Mesendoderm (in vitro differentiated cells): ENCODE measurements around the gene CCNG1.
"Not testable (repeated sequence)": the region's sequence is repeated elsewhere in the genome, so short reads cannot be mapped to it uniquely, and the experiment has no call there.

Experiments
- DNase-seq: peaks from one replicate; pipeline ENCODE4 v3.0.0; 2013
- H2AK5ac ChIP-seq: 2 replicates; pipeline ENCODE4 v1.6.1; 2013; ENCODE audit warnings: low read length, inconsistent platforms
- H2BK120ac ChIP-seq: 2 replicates; pipeline ENCODE4 v1.6.1; 2013; ENCODE audit warnings: low read depth, mild to moderate bottlenecking, low read length, moderate library complexity, mixed read lengths
- H2BK15ac ChIP-seq: replicated peaks from 2 replicates; pipeline ENCODE4 v1.6.1; 2013; ENCODE audit warnings: low read depth, mild to moderate bottlenecking, moderate library complexity
- H2BK5ac ChIP-seq: 2 replicates; pipeline ENCODE4 v1.6.1; 2013; ENCODE audit warnings: low read length, inconsistent platforms
- H3K18ac ChIP-seq: 2 replicates; pipeline ENCODE4 v1.6.1; 2013; ENCODE audit warnings: mild to moderate bottlenecking, low read length, mixed read lengths
- H3K23ac ChIP-seq: one replicate; pipeline ENCODE4 v1.6.1; 2013; ENCODE audit warnings: low read length
- H3K27ac ChIP-seq: 2 replicates; pipeline ENCODE4 v1.5.1; 2013; ENCODE audit warnings: low read depth, mild to moderate bottlenecking, inconsistent platforms, low read length, moderate library complexity
- H3K27me3 ChIP-seq: 2 replicates; pipeline ENCODE4 v1.6.1; 2013; ENCODE audit warnings: low read length, control low read depth, mild to moderate bottlenecking, inconsistent platforms; ENCODE audit not compliant: insufficient read depth, poor library complexity
- H3K36me3 ChIP-seq: 2 replicates; pipeline ENCODE4 v1.6.1; 2013; ENCODE audit warnings: low read length, inconsistent platforms; ENCODE audit not compliant: control insufficient read depth, insufficient read depth
- H3K4ac ChIP-seq: one replicate; pipeline ENCODE4 v1.6.1; 2013; ENCODE audit warnings: low read depth, mild to moderate bottlenecking, low read length, moderate library complexity
- H3K4me1 ChIP-seq: 2 replicates; pipeline ENCODE4 v1.6.1; 2013; ENCODE audit warnings: low read depth, low read length, inconsistent platforms; ENCODE audit not compliant: control insufficient read depth
- H3K4me2 ChIP-seq: 2 replicates; pipeline ENCODE4 v1.6.1; 2013; ENCODE audit warnings: low read length
- H3K4me3 ChIP-seq: 2 replicates; pipeline ENCODE4 v1.5.1; 2013; ENCODE audit warnings: mild to moderate bottlenecking, low read length
- H3K56ac ChIP-seq: one replicate; pipeline ENCODE4 v1.6.1; 2013; ENCODE audit warnings: low read length
- H3K79me1 ChIP-seq: 2 replicates; pipeline ENCODE4 v1.6.1; 2013; ENCODE audit warnings: low read length, inconsistent platforms
- H3K79me2 ChIP-seq: 2 replicates; pipeline ENCODE4 v1.6.1; 2013; ENCODE audit warnings: mild to moderate bottlenecking, low read length; ENCODE audit not compliant: control insufficient read depth, insufficient read depth
- H3K9ac ChIP-seq: 2 replicates; pipeline ENCODE4 v1.6.1; 2013; ENCODE audit warnings: low read length, inconsistent platforms
- H4K5ac ChIP-seq: one replicate; pipeline ENCODE4 v1.6.1; 2013; ENCODE audit warnings: low read length
- H4K8ac ChIP-seq: one replicate; pipeline ENCODE4 v1.6.1; 2013; ENCODE audit warnings: low read depth, mild to moderate bottlenecking, control low read depth, low read length, moderate library complexity
- WGBS: extraction: QIAGEN DNeasy Blood & Tissue Kit; methylation state at CpG from one replicate; pipeline ENCODE4 v1.1.7; 2013; ENCODE audit warnings: low lambda C conversion rate, missing lambda C conversion rate; ENCODE audit not compliant: insufficient coverage; ENCODE audit errors: extremely low coverage; 5-methylcytosine and 5-hydroxymethylcytosine counted together

CCNG1 gene

DNA sequence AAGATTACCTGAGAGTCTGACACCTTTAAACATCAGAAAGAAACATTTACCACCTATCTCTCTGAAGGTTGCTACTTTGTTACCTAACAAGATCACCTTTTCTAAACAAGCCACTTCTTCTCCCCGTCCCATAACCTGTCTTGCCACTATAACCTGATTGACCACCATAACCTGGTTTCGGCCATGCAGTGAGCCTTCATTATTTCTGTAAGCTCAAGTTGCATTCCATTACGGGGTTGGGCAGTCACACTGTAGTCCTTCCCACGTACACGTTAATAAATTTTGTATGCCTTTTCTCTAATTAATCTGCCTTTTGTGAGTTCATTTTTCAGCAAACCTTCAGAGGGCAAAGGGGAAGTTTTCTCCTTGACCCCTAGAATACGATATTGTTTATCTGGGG, 28.0 kb upstream of the CCNG1 start:
- no peak overlapping the region for H2BK15ac ChIP-seq
- H3K4ac ChIP-seq: no peak overlapping the region
- H2AK5ac ChIP-seq: no peak overlapping the region
- no peaks in the 10 kb centered on the region for H3K79me2 ChIP-seq
- no peak overlapping the region for H4K8ac ChIP-seq
- H3K23ac ChIP-seq: no peak overlapping the region
- H3K27me3 ChIP-seq: no peaks in the 10 kb centered on the region
- no peak overlapping the region for H3K18ac ChIP-seq
- H2BK5ac ChIP-seq: no peak overlapping the region
- DNase-seq: no peak
- no peak overlapping the region for H3K4me2 ChIP-seq
- no CpG with 5 or more reads among the region's 6 CpGs for WGBS
- no peak overlapping the region for H4K5ac ChIP-seq
- no peak overlapping the region for H3K9ac ChIP-seq
- H2BK120ac ChIP-seq: no peak overlapping the region
- H3K4me1 ChIP-seq: no peaks in the 10 kb centered on the region
- H3K79me1 ChIP-seq: no peaks in the 10 kb centered on the region
- H3K27ac ChIP-seq: no peak overlapping the region
- H3K4me3 ChIP-seq: no peak overlapping the region
- H3K56ac ChIP-seq: no peak overlapping the region
- H3K36me3 ChIP-seq: no peaks in the 10 kb centered on the region

DNA sequence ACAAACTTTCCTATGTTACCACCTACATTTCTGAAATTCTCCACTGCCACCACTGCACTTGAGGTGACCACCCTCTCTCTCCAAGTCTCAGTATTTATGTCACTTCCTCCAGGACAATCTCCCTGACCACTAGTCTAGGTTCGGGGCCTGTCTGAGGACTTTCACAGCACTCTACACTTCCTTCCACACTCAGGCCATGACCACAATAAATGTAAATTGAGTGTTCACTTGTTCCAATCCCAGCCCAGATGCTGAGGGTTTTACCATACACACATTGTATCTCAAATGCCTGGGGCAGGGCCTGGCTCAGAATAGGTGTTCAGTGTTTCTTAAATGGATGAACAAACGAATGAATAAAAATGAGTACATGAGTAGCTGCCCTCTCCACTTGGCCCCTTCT, 26.9 kb upstream of the CCNG1 start:
- H3K79me1 ChIP-seq: no peaks in the 10 kb centered on the region
- no peak overlapping the region for H3K18ac ChIP-seq
- no peaks in the 10 kb centered on the region for H3K79me2 ChIP-seq
- H3K4me2 ChIP-seq: no peak overlapping the region
- H2BK120ac ChIP-seq: no peak overlapping the region
- H2AK5ac ChIP-seq: no peak overlapping the region
- no peaks in the 10 kb centered on the region for H3K36me3 ChIP-seq
- no peak overlapping the region for H4K5ac ChIP-seq
- no peaks in the 10 kb centered on the region for H3K27me3 ChIP-seq
- H3K56ac ChIP-seq: no peak overlapping the region
- H4K8ac ChIP-seq: no peak overlapping the region
- no peak overlapping the region for H3K23ac ChIP-seq
- no peak overlapping the region for H3K4ac ChIP-seq
- H3K4me1 ChIP-seq: no peaks in the 10 kb centered on the region
- H3K27ac ChIP-seq: no peak overlapping the region
- H2BK5ac ChIP-seq: no peak overlapping the region
- no peak overlapping the region for H3K4me3 ChIP-seq
- H2BK15ac ChIP-seq: no peak overlapping the region
- WGBS: no CpG with 5 or more reads among the region's 2 CpGs
- H3K9ac ChIP-seq: no peak overlapping the region
- DNase-seq: no peak

DNA sequence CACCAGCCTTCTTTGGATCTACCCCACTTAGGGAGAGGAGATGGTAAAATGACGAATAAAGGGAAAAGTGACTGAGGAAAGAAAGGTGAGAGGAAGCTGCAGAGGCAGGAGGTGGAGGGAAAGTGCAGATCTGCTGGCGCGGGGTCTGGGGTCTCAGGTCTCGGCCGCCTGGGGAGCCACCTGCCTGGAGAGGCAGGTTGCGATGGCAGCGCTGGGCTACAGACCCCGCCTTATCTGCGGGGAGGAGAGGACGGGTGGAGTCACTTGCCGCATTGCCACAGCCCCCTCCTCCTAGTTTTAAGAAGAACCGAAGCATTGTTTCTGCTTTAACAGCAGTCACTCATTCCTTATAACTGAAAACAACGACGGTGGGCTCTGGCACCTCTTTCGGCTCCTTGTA, 21.7 kb upstream of the CCNG1 start:
- not testable (repeated sequence) for H3K36me3 ChIP-seq, H3K4me1 ChIP-seq, H3K4me2 ChIP-seq, H3K4me3 ChIP-seq, H2BK5ac ChIP-seq, H3K4ac ChIP-seq, H3K56ac ChIP-seq, H4K5ac ChIP-seq, H3K27ac ChIP-seq, H3K27me3 ChIP-seq, H4K8ac ChIP-seq, H3K23ac ChIP-seq, H3K79me2 ChIP-seq, H2BK15ac ChIP-seq, H2AK5ac ChIP-seq, H2BK120ac ChIP-seq, H3K79me1 ChIP-seq, H3K18ac ChIP-seq, H3K9ac ChIP-seq
- peak; percentile 38 for DNase-seq
- WGBS: no CpG with 5 or more reads among the region's 15 CpGs

DNA sequence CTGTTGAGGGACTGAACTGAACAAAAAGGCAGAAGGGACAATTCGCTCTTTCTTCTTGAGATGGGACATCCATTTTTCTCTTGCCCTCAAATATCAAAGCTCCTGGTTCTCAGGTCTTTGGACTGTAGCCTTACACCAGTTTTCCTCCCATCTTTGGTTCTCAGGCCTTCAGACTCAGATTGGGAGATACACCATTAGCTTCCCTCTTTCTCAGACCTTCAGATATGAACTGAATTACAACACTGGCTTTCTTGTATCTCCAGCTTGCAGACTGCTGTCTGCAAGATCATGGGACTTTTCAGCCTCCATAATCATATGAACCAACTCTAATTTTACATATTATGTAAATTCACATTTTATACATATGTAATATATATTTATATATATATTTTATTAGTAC, 12.6 kb upstream of the CCNG1 start:
- no peak overlapping the region for H3K4me3 ChIP-seq
- no peaks in the 10 kb centered on the region for H3K4me1 ChIP-seq
- H3K79me1 ChIP-seq: no peaks in the 10 kb centered on the region
- H3K9ac ChIP-seq: no peak overlapping the region
- H3K27ac ChIP-seq: no peak overlapping the region
- H3K79me2 ChIP-seq: no peaks in the 10 kb centered on the region
- no peak for DNase-seq
- no peaks in the 10 kb centered on the region for H3K36me3 ChIP-seq
- no peak overlapping the region for H3K23ac ChIP-seq
- no peak overlapping the region for H3K4ac ChIP-seq
- H3K18ac ChIP-seq: no peak overlapping the region
- H2BK15ac ChIP-seq: no peak overlapping the region
- H2BK120ac ChIP-seq: no peak overlapping the region
- no peak overlapping the region for H3K4me2 ChIP-seq
- no peaks in the 10 kb centered on the region for H3K27me3 ChIP-seq
- no peak overlapping the region for H3K56ac ChIP-seq
- H2BK5ac ChIP-seq: no peak overlapping the region
- H2AK5ac ChIP-seq: no peak overlapping the region
- no peak overlapping the region for H4K8ac ChIP-seq
- no CpG with 5 or more reads among the region's 1 CpG for WGBS
- H4K5ac ChIP-seq: no peak overlapping the region

DNA sequence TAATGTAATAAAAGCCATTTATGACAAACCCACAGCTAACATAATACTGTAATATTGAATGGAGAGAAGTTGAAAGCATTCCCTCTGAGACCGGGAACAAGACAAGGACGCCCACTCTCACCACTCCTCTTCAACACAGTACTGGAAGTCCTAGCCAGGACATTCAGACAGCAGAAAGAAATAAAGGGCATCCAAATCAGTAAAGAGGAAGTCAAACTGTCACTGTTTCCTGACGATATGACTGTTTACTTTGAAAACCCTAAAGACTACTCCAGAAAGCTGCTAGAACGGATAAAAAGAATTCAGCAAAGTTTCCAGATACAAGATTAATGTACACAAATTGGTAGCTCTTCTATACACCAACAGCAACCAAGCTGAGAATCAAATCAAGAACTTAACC, 11.3 kb upstream of the CCNG1 start:
- no CpG with 5 or more reads among the region's 4 CpGs for WGBS
- H4K8ac ChIP-seq, H4K5ac ChIP-seq, H3K4me3 ChIP-seq, H3K4me1 ChIP-seq, H3K79me2 ChIP-seq, H3K4ac ChIP-seq, H3K27me3 ChIP-seq, H2BK120ac ChIP-seq, H2BK15ac ChIP-seq, DNase-seq, H3K18ac ChIP-seq, H3K9ac ChIP-seq, H3K56ac ChIP-seq, H2AK5ac ChIP-seq, H3K27ac ChIP-seq, H3K36me3 ChIP-seq, H3K79me1 ChIP-seq, H3K23ac ChIP-seq, H3K4me2 ChIP-seq, H2BK5ac ChIP-seq: not testable (repeated sequence)

DNA sequence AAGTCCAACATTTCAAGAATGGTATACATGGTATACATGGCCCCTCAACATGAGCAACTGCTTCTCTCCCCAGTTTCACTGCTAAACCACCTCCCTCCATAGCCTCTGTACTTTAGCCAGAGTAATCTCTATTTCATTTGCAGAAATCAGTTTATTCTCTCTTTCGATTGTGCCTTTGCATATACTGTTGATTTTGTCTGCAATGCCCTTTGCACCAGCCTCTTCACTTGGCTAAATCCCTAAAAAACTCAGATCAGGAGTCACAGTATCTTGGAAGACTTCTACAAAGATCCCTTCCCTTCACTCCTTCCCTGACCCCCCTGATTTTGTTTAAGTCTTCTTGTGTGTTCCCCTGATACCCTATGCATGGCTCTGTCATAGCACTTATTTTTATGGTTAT, 4.9 kb upstream of the CCNG1 start:
- Histone ChIP-seq H3K4ac (no peak overlapping the region), H4K5ac (no peak overlapping the region), H3K79me2 (no peaks in the 10 kb centered on the region), H3K4me2 (no peak overlapping the region), H3K4me1 (no peaks in the 10 kb centered on the region), H2BK120ac (no peak overlapping the region), H2BK5ac (no peak overlapping the region), H3K4me3 (no peak overlapping the region), H4K8ac (no peak overlapping the region), H3K56ac (no peak overlapping the region), H2BK15ac (no peak overlapping the region), H3K79me1 (no peaks in the 10 kb centered on the region), H3K27me3 (no peaks in the 10 kb centered on the region), H3K9ac (no peak overlapping the region), H3K27ac (peak overlapping the region; percentile 68), H2AK5ac (no peak overlapping the region), H3K18ac (peak overlapping the region; percentile 60), H3K23ac (no peak overlapping the region), H3K36me3 (no peaks in the 10 kb centered on the region)
- WGBS: no CpG with 5 or more reads among the region's 1 CpG
- no peak for DNase-seq
